Activated naive CD8-positive, alpha-beta T cell treated with anti-CD3 and anti-CD28 coated beads, Interleukin-2, amount 50 U/mL, for 24 hours (primary cell): ENCODE data around the gene LRRFIP1.
"Not testable (repeated sequence)": the region's sequence is repeated elsewhere in the genome, so short reads cannot be mapped to it uniquely, and the experiment has no call there.

ENCODE experiments used
- ATAC-seq: fragments of 150-1000 bp; cut with Tn5 transposase; one replicate; pipeline ENCODE4 v1.10.0; 2021
- DNase-seq: peaks from one replicate; pipeline ENCODE4 v3.0.0; 2021
- H3K27ac Mint-ChIP-seq: one replicate; pipeline ENCODE4 v1.8.0; 2021; ENCODE audit warnings: mild to moderate bottlenecking, mixed read lengths
- H3K27me3 Mint-ChIP-seq: one replicate; pipeline ENCODE4 v1.8.0; 2021; ENCODE audit warnings: mixed read lengths
- H3K36me3 Mint-ChIP-seq: one replicate; pipeline ENCODE4 v1.8.0; 2021; ENCODE audit warnings: low read depth, mixed read lengths
- H3K4me1 Mint-ChIP-seq: one replicate; pipeline ENCODE4 v1.8.0; 2021; ENCODE audit warnings: mixed read lengths
- H3K4me3 Mint-ChIP-seq: one replicate; pipeline ENCODE4 v1.8.0; 2021; ENCODE audit warnings: mild to moderate bottlenecking, moderate library complexity, mixed read lengths
- H3K9me3 Mint-ChIP-seq: one replicate; pipeline ENCODE4 v1.8.0; 2021; ENCODE audit warnings: mixed read lengths

Gene LRRFIP1

DNA sequence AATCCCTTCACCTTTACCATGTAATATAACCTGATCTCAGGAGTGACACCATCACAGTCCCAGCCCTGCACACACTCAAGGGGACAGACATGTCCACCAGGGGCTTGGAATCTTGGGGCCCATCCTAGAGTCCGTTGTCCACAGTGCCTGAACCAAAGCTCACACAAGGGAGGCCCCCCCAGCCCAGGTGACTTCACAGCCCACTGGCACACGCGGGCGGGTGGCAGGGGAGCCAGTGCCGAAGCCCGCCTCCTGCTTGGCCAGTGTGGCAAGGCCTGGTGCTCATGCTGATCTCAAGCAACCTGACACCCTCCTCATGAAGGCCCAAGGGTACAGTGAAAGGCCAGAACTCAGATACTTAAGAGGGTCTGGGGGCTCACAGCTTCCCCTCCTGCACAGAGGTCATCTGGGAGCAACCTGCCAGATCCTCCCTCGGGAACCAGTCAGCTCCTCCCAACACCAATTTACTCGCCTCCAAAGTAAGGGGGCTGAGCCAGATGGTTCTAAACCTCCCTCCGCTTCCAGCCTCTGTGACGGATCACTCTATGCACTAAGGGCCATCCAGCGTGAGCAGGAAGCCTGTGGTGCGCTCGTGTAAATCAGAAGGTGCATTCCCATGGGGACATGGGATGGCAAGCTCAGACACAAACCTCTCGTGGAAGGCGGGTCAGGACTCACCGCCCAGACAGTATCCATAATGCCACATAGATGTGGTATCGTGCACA is 33.6 kb upstream of the LRRFIP1 start:
- no peak for ATAC-seq
- no peak overlapping the region for H3K4me3 Mint-ChIP-seq
- no peaks in the 10 kb centered on the region for H3K36me3 Mint-ChIP-seq
- H3K4me1 Mint-ChIP-seq, result peaks cover 9% of the 10 kb centered on the region
- DNase-seq, result no peak
- H3K27ac Mint-ChIP-seq, result no peak overlapping the region
- H3K27me3 Mint-ChIP-seq, result no peaks in the 10 kb centered on the region
- no peaks in the 10 kb centered on the region for H3K9me3 Mint-ChIP-seq

DNA sequence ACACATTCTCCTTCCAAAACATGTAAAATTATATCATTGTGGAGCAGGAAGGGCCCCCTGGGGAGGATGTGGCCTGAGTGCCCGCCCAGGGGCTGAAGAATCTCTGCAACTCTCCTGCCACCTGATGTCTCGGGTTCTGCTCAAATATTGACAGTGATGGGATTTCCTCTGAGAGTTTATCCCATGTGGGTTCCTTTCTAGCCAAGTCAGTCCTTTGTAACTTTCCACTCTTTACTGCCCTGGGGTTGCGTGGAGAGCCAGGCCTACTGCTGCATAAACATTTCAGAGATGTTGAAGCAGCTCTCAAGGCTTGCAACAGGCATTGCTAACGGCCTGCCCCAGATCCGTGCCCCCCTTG is 32.9 kb upstream of the LRRFIP1 start:
- H3K9me3 Mint-ChIP-seq, result no peaks in the 10 kb centered on the region
- ATAC-seq, result no peak
- no peak overlapping the region for H3K27ac Mint-ChIP-seq
- H3K36me3 Mint-ChIP-seq, result no peaks in the 10 kb centered on the region
- no peaks in the 10 kb centered on the region for H3K27me3 Mint-ChIP-seq
- DNase-seq, result no peak
- no peak overlapping the region for H3K4me3 Mint-ChIP-seq
- H3K4me1 Mint-ChIP-seq, result peaks cover 9% of the 10 kb centered on the region

DNA sequence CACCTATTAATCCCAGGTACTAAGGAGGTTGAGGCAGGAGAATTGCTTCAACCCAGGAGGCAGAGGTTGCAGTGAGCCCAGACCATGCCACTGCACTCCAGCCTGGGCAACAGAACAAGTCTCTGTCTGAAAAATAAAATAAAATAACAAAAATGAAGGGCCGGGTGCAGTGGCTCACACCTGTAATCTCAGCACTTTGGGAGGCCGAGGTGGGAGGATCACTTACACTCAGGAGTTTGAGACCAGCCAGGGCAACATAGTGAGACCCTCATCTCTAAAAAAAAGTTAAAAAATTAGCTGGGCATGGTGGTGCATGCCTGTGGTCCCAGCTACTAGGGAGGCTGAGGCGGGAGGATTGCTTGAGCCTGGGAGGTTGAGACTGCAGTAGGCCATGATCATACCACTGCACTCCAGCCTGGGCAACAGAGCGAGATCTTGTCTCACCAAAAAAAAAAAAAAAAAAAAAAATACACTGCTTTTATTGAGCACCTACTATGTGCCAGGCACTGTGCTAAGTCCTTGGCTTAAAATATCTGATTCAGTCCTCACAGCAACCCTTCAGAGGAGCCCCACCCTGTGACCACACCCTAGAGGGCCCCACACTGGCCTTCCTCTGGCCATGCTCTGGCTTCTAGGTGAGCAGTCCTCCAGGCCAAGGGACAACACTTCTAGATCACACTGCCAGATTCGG is 31.4 kb upstream of the LRRFIP1 start:
- DNase-seq, H3K4me1 Mint-ChIP-seq: not testable (repeated sequence)

DNA sequence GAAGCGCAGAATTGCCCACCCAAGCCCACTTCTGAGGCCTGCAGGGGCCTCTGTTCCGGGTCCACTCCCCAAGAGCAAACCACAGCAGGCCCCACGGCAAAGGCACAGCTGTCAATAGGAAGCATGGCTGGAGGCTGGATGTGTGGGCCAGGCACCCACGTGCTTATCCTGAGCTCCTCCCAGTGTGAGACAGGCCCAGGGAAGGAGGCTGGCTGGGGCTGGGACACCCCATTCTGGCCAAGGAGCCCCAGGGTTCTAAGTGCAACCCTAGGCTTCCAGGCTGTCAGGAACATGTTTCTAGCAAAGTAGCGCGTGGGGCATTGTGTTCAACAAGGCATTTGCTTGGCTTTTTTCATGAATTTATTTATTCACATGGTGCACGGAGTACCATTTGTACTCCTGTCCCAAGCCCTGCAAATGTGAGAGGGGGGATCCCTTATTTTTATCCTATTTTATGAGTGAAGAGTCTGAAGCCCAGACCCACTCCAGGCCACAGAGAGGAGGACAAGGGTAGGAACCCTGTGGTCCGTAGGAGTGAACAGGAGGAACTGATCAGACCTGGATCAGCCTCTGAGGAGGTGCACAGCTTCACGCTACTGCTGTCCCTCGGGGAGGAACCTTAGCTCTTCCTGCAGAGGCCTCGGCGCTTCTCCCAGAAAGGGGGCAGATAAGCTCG is 30.7 kb upstream of the LRRFIP1 start:
- no peak overlapping the region for H3K4me3 Mint-ChIP-seq
- no peak for ATAC-seq
- H3K9me3 Mint-ChIP-seq, result no peaks in the 10 kb centered on the region
- H3K27ac Mint-ChIP-seq, result no peak overlapping the region
- peaks cover 2% of the 10 kb centered on the region for H3K4me1 Mint-ChIP-seq
- no peak for DNase-seq
- H3K27me3 Mint-ChIP-seq, result no peaks in the 10 kb centered on the region
- H3K36me3 Mint-ChIP-seq, result no peaks in the 10 kb centered on the region

More for the DNA sequence above, 31.4 kb upstream of the LRRFIP1 start:
- ATAC-seq, H3K9me3 Mint-ChIP-seq, H3K4me3 Mint-ChIP-seq, H3K36me3 Mint-ChIP-seq, H3K27ac Mint-ChIP-seq, H3K27me3 Mint-ChIP-seq: not testable (repeated sequence)

DNA sequence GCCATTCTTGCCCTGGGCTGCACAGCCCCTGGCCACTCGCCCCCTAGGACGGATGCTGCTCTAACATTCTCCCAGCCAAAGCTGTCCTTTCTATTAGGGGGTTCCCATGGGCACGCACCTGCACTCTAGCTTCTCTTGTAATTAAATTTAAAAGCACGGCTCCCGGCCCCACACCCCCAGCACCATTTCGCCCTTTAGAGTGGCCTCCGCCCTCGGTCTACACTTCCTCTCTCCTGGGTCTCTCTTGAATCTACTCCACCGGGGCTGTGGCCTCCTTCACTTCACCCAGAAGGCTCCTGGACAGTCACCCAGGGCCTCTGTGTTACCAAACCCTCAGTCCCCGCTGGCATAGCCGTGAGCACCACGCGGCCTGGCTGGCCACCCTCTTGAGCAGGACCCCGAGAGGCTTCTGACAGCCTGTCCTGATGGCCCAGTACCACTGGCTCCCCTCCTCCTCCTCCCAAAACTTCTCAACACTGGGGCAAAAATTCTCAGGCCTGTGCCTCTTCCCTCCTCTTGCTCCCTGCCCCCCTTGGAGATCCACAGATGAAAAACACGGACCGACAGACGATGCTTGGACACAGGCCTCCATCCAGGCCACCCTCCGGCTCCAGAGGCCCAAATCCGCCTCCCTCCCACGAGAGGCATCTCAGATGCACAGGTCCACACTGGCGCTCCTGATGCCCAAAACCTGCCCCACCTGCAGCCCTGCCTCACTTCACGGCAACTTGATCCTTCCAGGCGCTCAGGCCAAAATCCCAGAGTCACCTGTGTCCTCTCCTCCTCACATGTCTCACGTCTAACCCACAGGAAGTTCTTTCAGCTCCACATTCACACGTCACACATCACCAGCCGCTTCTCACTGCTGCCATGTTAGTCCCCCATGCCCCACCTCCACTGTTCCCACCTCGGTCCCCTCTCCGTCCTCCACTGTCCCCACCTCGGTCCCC is 29.9 kb upstream of the LRRFIP1 start:
- no peaks in the 10 kb centered on the region for H3K9me3 Mint-ChIP-seq
- H3K4me1 Mint-ChIP-seq, result no peaks in the 10 kb centered on the region
- H3K4me3 Mint-ChIP-seq, result no peak overlapping the region
- no peak for ATAC-seq
- H3K27ac Mint-ChIP-seq, result no peak overlapping the region
- H3K27me3 Mint-ChIP-seq, result no peaks in the 10 kb centered on the region
- DNase-seq, result no peak
- H3K36me3 Mint-ChIP-seq, result no peaks in the 10 kb centered on the region

DNA sequence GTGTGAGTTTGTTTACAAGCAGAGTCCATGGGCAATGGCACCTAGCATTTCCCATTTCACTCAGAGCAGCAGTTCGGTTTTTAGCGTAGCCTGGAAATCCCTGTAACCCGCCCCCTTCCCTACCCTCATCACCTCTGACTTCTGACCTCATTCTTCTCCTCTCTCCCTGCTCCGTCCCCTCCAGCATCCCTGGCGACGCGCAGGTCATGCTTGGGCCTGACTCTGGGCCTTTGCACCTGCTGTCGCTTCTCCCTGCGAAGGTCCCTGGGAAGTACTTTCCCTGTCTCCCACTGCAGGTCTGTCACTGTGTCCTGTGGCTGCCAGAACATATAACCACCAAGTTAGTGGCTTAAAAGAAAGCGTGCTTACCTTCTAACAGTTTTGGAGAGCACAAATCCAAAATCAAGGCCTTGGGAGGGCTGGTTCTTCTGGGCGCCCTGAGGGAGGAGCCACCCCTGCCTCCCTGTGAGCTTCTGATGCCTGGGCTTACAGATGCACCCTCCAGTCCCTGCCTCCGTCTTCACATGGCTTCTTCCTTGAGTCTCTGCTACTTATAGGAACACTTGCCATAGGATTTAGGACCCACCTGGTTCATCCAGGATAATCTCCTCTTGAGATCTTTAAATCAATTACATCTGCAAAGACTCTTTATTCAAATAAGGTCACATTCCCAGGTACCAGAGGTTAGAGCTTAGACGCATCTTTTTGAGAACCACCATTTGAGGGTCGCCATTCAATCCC is 28.7 kb upstream of the LRRFIP1 start:
- Mint-ChIP-seq H3K4me3 (no peak overlapping the region), H3K27ac (no peak overlapping the region), H3K27me3 (no peaks in the 10 kb centered on the region), H3K36me3 (no peaks in the 10 kb centered on the region), H3K9me3 (no peaks in the 10 kb centered on the region), H3K4me1 (peaks cover 10% of the 10 kb centered on the region)
- no peak for ATAC-seq
- DNase-seq, result no peak

DNA sequence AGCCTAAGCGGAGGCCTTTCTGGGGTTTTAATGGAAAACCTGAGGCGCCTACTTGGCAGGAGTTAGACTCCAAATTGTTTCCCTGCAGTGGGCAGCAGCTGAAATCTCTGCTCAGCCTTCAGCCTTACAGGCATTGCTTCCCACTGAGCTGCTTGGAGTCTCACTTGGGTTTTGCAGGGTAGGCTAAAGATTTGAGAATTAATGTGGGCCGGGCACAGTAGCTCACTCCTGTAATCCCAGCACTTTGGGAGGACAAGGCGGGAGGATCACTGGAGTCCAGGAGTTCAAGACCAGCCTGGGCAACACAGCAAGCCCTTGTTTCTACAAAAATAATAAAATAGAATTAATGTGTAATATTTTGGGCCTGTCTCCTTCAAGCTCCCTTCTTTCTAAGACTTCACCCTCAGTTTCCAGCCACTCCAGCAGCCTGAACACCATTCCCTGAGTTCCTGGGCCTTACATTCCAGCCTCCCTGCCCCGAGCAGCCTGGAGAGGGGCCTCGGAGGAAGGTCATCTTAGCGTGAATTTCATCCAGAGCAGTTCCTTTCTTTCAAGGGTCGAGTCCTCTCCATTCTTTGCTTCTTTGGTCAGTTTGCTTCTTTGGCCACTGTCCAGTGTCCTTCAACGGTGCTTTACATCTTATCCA is 27.8 kb upstream of the LRRFIP1 start:
- H3K4me3 Mint-ChIP-seq, result no peak overlapping the region
- no peak for DNase-seq
- H3K36me3 Mint-ChIP-seq, result no peaks in the 10 kb centered on the region
- no peak for ATAC-seq
- H3K27me3 Mint-ChIP-seq, result no peaks in the 10 kb centered on the region
- no peaks in the 10 kb centered on the region for H3K9me3 Mint-ChIP-seq
- H3K27ac Mint-ChIP-seq, result no peak overlapping the region
- peaks cover 16% of the 10 kb centered on the region for H3K4me1 Mint-ChIP-seq

DNA sequence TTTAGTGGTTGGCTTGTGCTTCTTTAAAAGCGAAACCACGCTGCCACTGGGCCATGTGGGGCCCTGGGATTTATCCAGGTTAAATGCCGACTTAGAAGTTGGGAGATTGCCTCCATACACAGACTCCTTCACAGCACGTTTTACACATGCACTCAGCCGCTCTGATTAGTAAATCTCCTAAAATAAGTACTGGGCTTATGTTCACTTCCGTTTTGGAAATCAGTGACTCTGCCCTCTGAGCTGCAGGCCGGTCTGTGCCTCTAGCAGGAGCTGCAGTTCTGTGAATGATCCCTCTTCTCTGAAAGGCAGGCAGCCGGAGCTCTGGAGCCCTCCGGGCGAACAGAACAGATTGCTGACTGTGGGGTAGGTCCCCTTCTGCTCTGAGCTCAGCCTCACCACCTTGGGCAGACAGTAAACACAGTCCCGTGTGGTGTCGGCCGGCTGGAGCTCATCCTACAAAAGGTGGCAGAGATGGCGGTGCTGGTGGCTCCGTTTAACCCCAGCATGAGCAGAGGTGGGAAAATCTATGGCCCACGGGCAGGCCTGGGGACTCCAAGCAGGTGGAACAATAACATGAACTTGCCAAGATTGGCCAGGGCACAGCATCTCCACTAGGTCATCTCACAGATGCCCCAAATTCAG is 27.1 kb upstream of the LRRFIP1 start:
- DNase-seq (no peak), ATAC-seq (no peak)
- no peak overlapping the region for H3K27ac Mint-ChIP-seq

DNA sequence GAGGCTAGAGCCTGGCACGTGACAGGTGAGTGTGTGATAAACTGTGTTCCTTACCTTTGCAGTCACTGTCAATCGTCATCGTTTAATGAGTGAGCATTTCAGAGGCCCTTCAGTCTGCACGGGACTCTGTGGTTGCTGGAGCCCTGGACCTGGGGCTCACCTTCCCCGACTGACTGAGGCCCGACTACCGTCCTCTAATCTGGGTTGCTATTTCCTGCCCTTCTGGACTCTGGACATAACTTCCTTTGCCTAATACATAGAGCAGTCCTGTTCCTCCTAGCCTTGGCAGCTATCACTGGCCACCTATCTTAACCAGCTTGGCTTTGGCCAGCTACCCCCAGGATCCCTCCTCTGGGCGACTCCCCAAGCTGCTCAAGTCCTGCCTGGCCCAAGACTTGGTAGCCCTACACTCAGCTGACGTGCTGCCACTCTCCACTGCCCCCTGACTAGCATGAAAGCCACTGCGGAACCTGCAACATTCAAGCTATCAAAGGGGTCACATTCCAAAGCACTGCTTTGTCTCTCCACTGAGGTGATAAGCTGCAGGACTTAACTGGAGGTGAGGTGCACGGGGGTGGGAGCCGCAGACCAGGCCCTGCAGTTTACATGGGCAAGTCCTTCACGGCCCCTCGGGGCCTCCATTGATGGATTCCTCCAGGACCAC is 25.8 kb upstream of the LRRFIP1 start:
- DNase-seq (no peak), ATAC-seq (no peak)
- peaks cover 16% of the 10 kb centered on the region for H3K4me1 Mint-ChIP-seq
- no peaks in the 10 kb centered on the region for H3K9me3 Mint-ChIP-seq
- no peaks in the 10 kb centered on the region for H3K27me3 Mint-ChIP-seq
- no peak overlapping the region for H3K4me3 Mint-ChIP-seq
- H3K27ac Mint-ChIP-seq, result no peak overlapping the region
- no peaks in the 10 kb centered on the region for H3K36me3 Mint-ChIP-seq

More for the DNA sequence above, 27.1 kb upstream of the LRRFIP1 start:
- Mint-ChIP-seq H3K27me3 (no peaks in the 10 kb centered on the region), H3K36me3 (no peaks in the 10 kb centered on the region), H3K4me3 (no peak overlapping the region), H3K4me1 (peaks cover 16% of the 10 kb centered on the region), H3K9me3 (no peaks in the 10 kb centered on the region)

DNA sequence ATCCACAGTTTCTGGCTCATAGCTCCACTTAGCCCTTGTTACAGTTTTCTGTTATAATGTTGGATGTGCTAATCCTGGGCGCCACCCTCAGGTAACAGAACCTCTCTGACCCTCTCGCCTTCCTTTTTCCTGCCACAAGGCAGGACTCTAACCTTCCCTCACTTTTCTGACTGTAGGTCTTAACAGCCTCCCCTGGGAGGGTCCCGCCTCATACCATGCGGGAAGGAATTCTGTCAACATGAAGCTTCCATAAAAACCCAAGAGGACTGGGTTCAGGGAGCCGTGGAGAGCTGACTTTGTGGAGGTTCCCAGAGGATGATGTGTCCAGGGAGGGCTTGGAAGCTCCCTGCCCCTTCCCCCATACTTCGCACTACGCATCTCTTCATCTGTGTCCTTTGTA is 25.0 kb upstream of the LRRFIP1 start:
- H3K9me3 Mint-ChIP-seq, result no peaks in the 10 kb centered on the region
- no peak overlapping the region for H3K4me3 Mint-ChIP-seq
- no peak for ATAC-seq
- no peak for DNase-seq
- peak overlapping the region; percentile 67 for H3K27ac Mint-ChIP-seq
- peaks cover 16% of the 10 kb centered on the region for H3K4me1 Mint-ChIP-seq
- no peaks in the 10 kb centered on the region for H3K27me3 Mint-ChIP-seq
- no peaks in the 10 kb centered on the region for H3K36me3 Mint-ChIP-seq

DNA sequence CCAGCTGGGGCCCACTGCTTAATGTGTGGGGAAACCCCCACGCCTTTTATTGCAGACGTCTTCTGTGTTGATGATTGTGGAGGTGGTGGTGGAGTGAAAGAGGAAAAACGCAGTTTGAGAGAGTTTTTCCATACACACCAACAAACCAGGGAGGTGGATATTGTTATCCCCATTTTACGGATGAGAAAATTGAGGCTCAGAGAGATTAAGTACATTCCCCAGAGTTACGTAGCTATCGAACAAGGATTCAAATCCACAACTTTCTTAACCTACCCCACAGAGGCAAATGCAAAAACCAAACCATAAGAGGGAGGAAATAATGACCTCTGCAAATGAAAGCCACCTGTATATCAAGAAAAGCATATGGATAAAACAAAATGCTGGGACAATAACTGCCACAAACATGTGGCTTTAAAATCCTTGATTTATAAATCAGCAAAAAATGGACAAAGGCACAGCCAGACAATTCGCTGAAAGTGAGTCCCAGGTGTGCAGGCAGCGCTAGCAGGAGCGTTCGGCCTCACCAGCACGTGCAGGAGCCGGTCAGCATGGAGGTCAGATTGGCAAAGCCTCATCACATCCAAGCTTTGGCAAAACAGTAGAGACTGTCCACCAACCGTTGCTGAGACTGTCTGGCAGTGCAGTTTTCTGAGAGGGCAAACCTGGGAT is 24.2 kb upstream of the LRRFIP1 start:
- H3K4me1 Mint-ChIP-seq, result peaks cover 16% of the 10 kb centered on the region
- ATAC-seq (no peak), DNase-seq (no peak)
- H3K27me3 Mint-ChIP-seq, result no peaks in the 10 kb centered on the region
- H3K9me3 Mint-ChIP-seq, result no peaks in the 10 kb centered on the region
- no peak overlapping the region for H3K4me3 Mint-ChIP-seq
- peak overlapping the region; percentile 67 for H3K27ac Mint-ChIP-seq
- H3K36me3 Mint-ChIP-seq, result no peaks in the 10 kb centered on the region

DNA sequence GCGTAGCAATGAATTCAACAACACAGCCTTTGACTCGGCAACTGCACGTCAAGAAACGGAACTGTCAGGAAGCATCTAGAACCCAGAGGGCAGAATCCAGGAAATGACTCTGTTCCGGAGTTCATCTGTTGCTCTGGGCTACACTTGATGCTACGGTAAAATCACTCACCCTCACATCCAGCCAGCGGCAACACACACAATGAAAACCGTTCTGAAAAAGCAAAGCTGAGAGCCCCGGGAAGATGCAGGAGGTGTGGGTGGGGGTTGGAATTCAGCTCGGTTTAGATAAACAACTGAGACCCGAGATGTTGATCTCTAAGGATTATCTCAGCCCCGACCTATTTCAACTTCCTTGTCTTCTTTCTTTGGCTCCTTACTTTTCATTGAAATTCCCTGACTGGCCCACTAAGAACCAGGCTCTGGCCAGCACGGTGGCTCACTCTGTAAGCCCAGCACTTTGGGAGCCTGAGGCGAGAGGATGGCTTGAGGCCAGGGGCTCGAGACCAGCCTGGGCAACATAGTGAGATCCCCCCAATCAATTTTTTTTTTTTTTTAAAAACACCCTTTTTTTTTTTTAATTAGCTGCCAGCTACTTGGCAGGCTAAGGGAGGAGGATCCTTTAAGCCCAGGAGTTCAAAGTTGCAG is 23.5 kb upstream of the LRRFIP1 start:
- Mint-ChIP-seq H3K27ac (peak overlapping the region; percentile 67), H3K36me3 (no peaks in the 10 kb centered on the region), H3K4me1 (peaks cover 16% of the 10 kb centered on the region), H3K27me3 (no peaks in the 10 kb centered on the region), H3K9me3 (no peaks in the 10 kb centered on the region), H3K4me3 (no peak overlapping the region)
- ATAC-seq, result peak; percentile 61
- DNase-seq, result peak; percentile 40
